ENCODE data around the gene SERPINI1.

DNA sequence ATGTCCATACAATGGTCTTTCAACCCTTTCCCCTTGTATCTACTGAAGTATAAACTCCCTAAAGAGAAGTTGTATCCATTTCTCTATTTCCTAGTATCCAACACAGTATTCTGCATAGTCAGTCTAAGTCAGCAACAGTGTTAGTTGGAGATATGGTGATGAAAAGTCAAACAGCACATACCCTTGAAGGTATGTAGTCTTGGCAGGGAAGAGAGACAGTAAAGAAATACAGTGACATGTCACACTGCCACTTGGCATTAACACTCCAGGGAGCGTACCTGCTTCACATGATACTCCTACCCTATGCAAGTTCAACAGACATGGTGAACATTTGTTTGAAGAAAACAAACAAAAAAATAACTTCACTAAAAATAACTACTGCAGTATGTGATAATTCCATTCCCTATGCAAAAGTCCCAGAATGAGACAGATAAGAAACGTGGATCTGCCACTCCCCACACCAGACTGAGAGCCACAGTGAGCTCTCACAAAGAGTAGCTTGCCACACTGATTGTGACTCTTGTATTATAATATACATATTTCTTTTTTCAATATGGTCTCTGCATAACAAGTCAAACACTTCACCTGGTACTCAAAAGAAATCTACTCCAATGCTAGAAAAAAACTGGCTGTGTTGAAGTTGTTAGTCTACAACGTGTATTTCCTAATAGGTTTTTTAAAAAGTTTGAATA, 6.7 kb upstream of the SERPINI1 start:
- TF ChIP-seq, protein P1, sequence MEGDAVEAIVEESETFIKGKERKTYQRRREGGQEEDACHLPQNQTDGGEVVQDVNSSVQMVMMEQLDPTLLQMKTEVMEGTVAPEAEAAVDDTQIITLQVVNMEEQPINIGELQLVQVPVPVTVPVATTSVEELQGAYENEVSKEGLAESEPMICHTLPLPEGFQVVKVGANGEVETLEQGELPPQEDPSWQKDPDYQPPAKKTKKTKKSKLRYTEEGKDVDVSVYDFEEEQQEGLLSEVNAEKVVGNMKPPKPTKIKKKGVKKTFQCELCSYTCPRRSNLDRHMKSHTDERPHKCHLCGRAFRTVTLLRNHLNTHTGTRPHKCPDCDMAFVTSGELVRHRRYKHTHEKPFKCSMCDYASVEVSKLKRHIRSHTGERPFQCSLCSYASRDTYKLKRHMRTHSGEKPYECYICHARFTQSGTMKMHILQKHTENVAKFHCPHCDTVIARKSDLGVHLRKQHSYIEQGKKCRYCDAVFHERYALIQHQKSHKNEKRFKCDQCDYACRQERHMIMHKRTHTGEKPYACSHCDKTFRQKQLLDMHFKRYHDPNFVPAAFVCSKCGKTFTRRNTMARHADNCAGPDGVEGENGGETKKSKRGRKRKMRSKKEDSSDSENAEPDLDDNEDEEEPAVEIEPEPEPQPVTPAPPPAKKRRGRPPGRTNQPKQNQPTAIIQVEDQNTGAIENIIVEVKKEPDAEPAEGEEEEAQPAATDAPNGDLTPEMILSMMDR (conservative IDR thresholded peaks at IDR 0.05): no peak
- no peak for TF ChIP-seq ZFX (IDR thresholded peaks at IDR 0.05)

Measured in C4-2B (cell line).